ENCODE measurements around the gene NR5A1. TPM values are rescaled to one million over a fixed set of nuclear protein-coding genes. Genes with fewer than 3 reads are reported as not detected.

Gene NR5A1
- total and polyA plus RNA-seq, 2 experiments from 2014 or later: 0.21 TPM; not detected in 1

GRCh38 chr9:124493218-124493617 lies 14.0 kb downstream of the NR5A1 start:
- no peaks in the 10 kb centered on the region for H3K4me1 ChIP-seq (ENCODE audit: insufficient read depth)
- Mint-ChIP-seq H3K27ac (no peak overlapping the region), H3K36me3 (ENCODE audit: low read depth) (no peaks in the 10 kb centered on the region), H3K4me3 (no peak overlapping the region), H3K27me3 (ENCODE audit: insufficient read depth, low read depth, poor library complexity) (peaks cover 10% of the 10 kb centered on the region), H3K4me1 (peaks cover 15% of the 10 kb centered on the region), H3K9me3 (no peaks in the 10 kb centered on the region)
- no peaks in the 10 kb centered on the region for H3K27me3 ChIP-seq (ENCODE audit: insufficient read depth)
- TF ChIP-seq ETS1 (IDR thresholded peaks at IDR 0.05): no peak
- TF ChIP-seq EZH2phosphoT487 (IDR thresholded peaks at IDR 0.05; ENCODE audit: unreplicated experiment): no peak
- TF ChIP-seq EZH2 (IDR thresholded peaks at IDR 0.05; ENCODE audit: low read depth, unreplicated experiment): no peak
- no peak for TF ChIP-seq REST (IDR thresholded peaks at IDR 0.05; ENCODE audit: unreplicated experiment)
- TF ChIP-seq STAT1 (IDR thresholded peaks at IDR 0.05; ENCODE audit: unreplicated experiment): no peak
- TF ChIP-seq ZNF331 (CRISPR knock-in tag; IDR thresholded peaks at IDR 0.05; ENCODE audit: low read depth): no peak
- TF ChIP-seq ZNF462 (CRISPR knock-in tag; IDR thresholded peaks at IDR 0.05): no peak
- no peak for TF ChIP-seq CTCF (conservative IDR thresholded peaks at IDR 0.05; ENCODE audit: low read depth in 2 of 2)
- no peak for TF ChIP-seq JUNB (IDR thresholded peaks at IDR 0.05; ENCODE audit: unreplicated experiment)
- TF ChIP-seq CREB1 (CRISPR knock-in tag; IDR thresholded peaks at IDR 0.05; ENCODE audit: low read depth): no peak
- no peak for TF ChIP-seq ZNF114 (CRISPR knock-in tag; IDR thresholded peaks at IDR 0.05)
- no peak for TF ChIP-seq POLR2AphosphoS5 (IDR thresholded peaks at IDR 0.05; ENCODE audit: low read depth)
- no peak for TF ChIP-seq NANOG (IDR thresholded peaks at IDR 0.05; ENCODE audit: borderline replicate concordance)
- H3K36me3 ChIP-seq (ENCODE audit: insufficient read depth): no peaks in the 10 kb centered on the region
- no peaks in the 10 kb centered on the region for H4K20me1 ChIP-seq (replicated peaks; ENCODE audit: insufficient read depth)
- no peak overlapping the region for H3K4me2 ChIP-seq
- ATAC-seq (no peak), DNase-seq (ENCODE audit: low spot score) (no peak)
- H3F3A ChIP-seq (replicated peaks; ENCODE audit: low read depth): 0 out of 2 replicates have a peak, but pooled peaks cover 3% of the 10 kb centered on the region
- H2AFZ ChIP-seq: no peak overlapping the region
- H3K9me2 ChIP-seq (ENCODE audit: insufficient read depth): no peaks in the 10 kb centered on the region
- H3K27ac ChIP-seq (ENCODE audit: low read depth): no peak overlapping the region
- no peak overlapping the region for H3K4me3 ChIP-seq
- no peaks in the 10 kb centered on the region for H3K79me2 ChIP-seq (replicated peaks; ENCODE audit: insufficient read depth)

All from GM23338 (cell line).